Astrocyte (in vitro differentiated cells and primary cell): ENCODE data around the gene NCBP1. TPM values are rescaled to one million over a fixed set of nuclear protein-coding genes. Genes with fewer than 3 reads are reported as not detected.

ENCODE experiments used
- DNase-seq: peaks from one replicate; pipeline ENCODE4 v3.0.0-alpha.2; 2010; ENCODE audit warnings: low read depth
- FAIRE-seq: peaks from 2 replicates; lab custom pipeline; 2011; peaks lifted over from hg19 to GRCh38; lab: Jason Lieb, UNC
- H2AFZ ChIP-seq: 2 replicates; pipeline ENCODE4 v1.6.0; 2012; ENCODE audit warnings: low read depth, low read length, inconsistent platforms
- H3K27ac ChIP-seq: 2 replicates; pipeline ENCODE4 v1.5.1; 2011; ENCODE audit warnings: low read depth, low read length, inconsistent platforms
- H3K27me3 ChIP-seq: 2 replicates; pipeline ENCODE4 v1.6.0; 2011; ENCODE audit warnings: low read length, inconsistent platforms; ENCODE audit not compliant: insufficient read depth
- H3K36me3 ChIP-seq: 2 replicates; pipeline ENCODE4 v1.5.1; 2011; ENCODE audit warnings: low read length, inconsistent platforms; ENCODE audit not compliant: insufficient read depth
- H3K4me1 ChIP-seq: 2 replicates; pipeline ENCODE4 v1.5.1; 2011; ENCODE audit warnings: low read length, inconsistent platforms; ENCODE audit not compliant: insufficient read depth
- H3K4me2 ChIP-seq: 2 replicates; pipeline ENCODE4 v1.6.0; 2012; ENCODE audit warnings: low read length, inconsistent platforms
- H3K4me3 ChIP-seq: 2 replicates; pipeline ENCODE4 v1.5.1; 2011; ENCODE audit warnings: low read depth, mild to moderate bottlenecking, low read length, inconsistent platforms; ENCODE audit not compliant: insufficient read depth
- H3K79me2 ChIP-seq: 2 replicates; pipeline ENCODE4 v1.6.0; 2012; ENCODE audit warnings: mild to moderate bottlenecking, low read length, inconsistent platforms; ENCODE audit not compliant: insufficient read depth
- H3K9ac ChIP-seq: 2 replicates; pipeline ENCODE4 v1.6.0; 2012; ENCODE audit warnings: mild to moderate bottlenecking, low read length, inconsistent platforms
- H3K9me3 ChIP-seq: 2 replicates; pipeline ENCODE4 v1.5.1; 2012; ENCODE audit warnings: low read depth, mild to moderate bottlenecking, low read length, inconsistent platforms; ENCODE audit not compliant: insufficient read depth
- H4K20me1 ChIP-seq: 2 replicates; pipeline ENCODE4 v1.6.0; 2012; ENCODE audit warnings: low read length, inconsistent platforms; ENCODE audit not compliant: insufficient read depth
- H3K27ac Mint-ChIP-seq: one replicate; pipeline ENCODE4 v1.8.0; 2021; ENCODE audit warnings: mild to moderate bottlenecking, mixed read lengths; ENCODE audit not compliant: unreplicated experiment
- H3K27me3 Mint-ChIP-seq: one replicate; pipeline ENCODE4 v1.8.0; 2021; ENCODE audit warnings: low read depth, mixed read lengths; ENCODE audit not compliant: unreplicated experiment
- H3K36me3 Mint-ChIP-seq: one replicate; pipeline ENCODE4 v1.8.0; 2021; ENCODE audit warnings: low read depth, mixed read lengths; ENCODE audit not compliant: unreplicated experiment
- H3K4me1 Mint-ChIP-seq: one replicate; pipeline ENCODE4 v1.8.0; 2021; ENCODE audit warnings: low read depth, mixed read lengths; ENCODE audit not compliant: unreplicated experiment
- H3K4me3 Mint-ChIP-seq: one replicate; pipeline ENCODE4 v1.8.0; 2021; ENCODE audit warnings: mild to moderate bottlenecking, moderate library complexity, mixed read lengths; ENCODE audit not compliant: unreplicated experiment
- H3K9me3 Mint-ChIP-seq: one replicate; pipeline ENCODE4 v1.8.0; 2021; ENCODE audit warnings: mild to moderate bottlenecking, mixed read lengths; ENCODE audit not compliant: unreplicated experiment
- CTCF ChIP-seq: IDR thresholded peaks from 2 replicates; pipeline ENCODE4 v1.5.1; 2011; ENCODE audit warnings: low read depth, mild to moderate bottlenecking, inconsistent platforms, low read length, moderate library complexity; ENCODE audit not compliant: insufficient read depth
- EZH2 ChIP-seq: IDR thresholded peaks from 2 replicates; pipeline ENCODE4 v1.6.1; 2012; ENCODE audit warnings: mild to moderate bottlenecking, low read length, inconsistent platforms; ENCODE audit not compliant: insufficient read depth
- total RNA-seq: library from RNA; stranded (reverse); gene quantifications from 2 replicates; pipeline ENCODE4 v1.2.1, GENCODE V29; 2021

Gene NCBP1
- total RNA-seq, 1 donor from 2014 or later: 43.0 TPM

GRCh38 chr9:97670586-97670985, 37.0 kb downstream of the NCBP1 start:
- no peak overlapping the region for H3K4me3 Mint-ChIP-seq
- no peak for FAIRE-seq

GRCh38 chr9:97672403-97672802, 38.8 kb downstream of the NCBP1 start:
- H2AFZ ChIP-seq: no peak overlapping the region
- no peak for DNase-seq
- no peaks in the 10 kb centered on the region for H3K79me2 ChIP-seq
- no peak overlapping the region for H3K4me3 Mint-ChIP-seq
- no peaks in the 10 kb centered on the region for H3K9me3 Mint-ChIP-seq
- no peak overlapping the region for H3K9ac ChIP-seq
- TF ChIP-seq CTCF (no peak), EZH2 (no peak)
- H3K27ac Mint-ChIP-seq: no peak overlapping the region
- no peak overlapping the region for H3K4me2 ChIP-seq
- FAIRE-seq: no peak
- H4K20me1 ChIP-seq: peaks cover 4% of the 10 kb centered on the region
- H3K4me1 ChIP-seq: no peaks in the 10 kb centered on the region
- no peaks in the 10 kb centered on the region for H3K4me1 Mint-ChIP-seq
- H3K36me3 Mint-ChIP-seq: peaks cover 2% of the 10 kb centered on the region
- no peaks in the 10 kb centered on the region for H3K27me3 ChIP-seq
- H3K36me3 ChIP-seq: peaks cover 77% of the 10 kb centered on the region
- no peak overlapping the region for H3K27ac ChIP-seq
- H3K4me3 ChIP-seq: no peak overlapping the region
- H3K9me3 ChIP-seq: no peaks in the 10 kb centered on the region
- H3K27me3 Mint-ChIP-seq: no peaks in the 10 kb centered on the region

More at GRCh38 chr9:97670586-97670985, 37.0 kb downstream of the NCBP1 start:
- no peak for DNase-seq
- Histone ChIP-seq H3K4me3 (no peak overlapping the region), H3K4me2 (no peak overlapping the region), H3K9ac (no peak overlapping the region), H3K27me3 (no peaks in the 10 kb centered on the region), H3K27ac (no peak overlapping the region), H4K20me1 (peaks cover 4% of the 10 kb centered on the region), H3K9me3 (no peaks in the 10 kb centered on the region), H2AFZ (no peak overlapping the region), H3K79me2 (no peaks in the 10 kb centered on the region), H3K4me1 (no peaks in the 10 kb centered on the region), H3K36me3 (peaks cover 84% of the 10 kb centered on the region)
- Mint-ChIP-seq H3K36me3 (peaks cover 2% of the 10 kb centered on the region), H3K27ac (no peak overlapping the region), H3K9me3 (no peaks in the 10 kb centered on the region), H3K27me3 (no peaks in the 10 kb centered on the region), H3K4me1 (no peaks in the 10 kb centered on the region)
- TF ChIP-seq CTCF: no peak
- TF ChIP-seq EZH2: no peak

- no peak overlapping the region for H3K4me3 Mint-ChIP-seq
- Histone ChIP-seq H3K4me1 (no peaks in the 10 kb centered on the region), H3K9me3 (no peaks in the 10 kb centered on the region), H3K4me3 (no peak overlapping the region), H3K4me2 (no peak overlapping the region), H2AFZ (no peak overlapping the region), H3K27me3 (no peaks in the 10 kb centered on the region), H3K27ac (no peak overlapping the region), H4K20me1 (peaks cover 4% of the 10 kb centered on the region), H3K79me2 (no peaks in the 10 kb centered on the region), H3K9ac (no peak overlapping the region), H3K36me3 (peaks cover 62% of the 10 kb centered on the region)
- H3K27me3 Mint-ChIP-seq: no peaks in the 10 kb centered on the region
- DNase-seq (no peak), FAIRE-seq (no peak)
- H3K4me1 Mint-ChIP-seq: no peaks in the 10 kb centered on the region
- H3K9me3 Mint-ChIP-seq: no peaks in the 10 kb centered on the region
- peaks cover 2% of the 10 kb centered on the region for H3K36me3 Mint-ChIP-seq
- TF ChIP-seq CTCF (no peak), EZH2 (no peak)
- H3K27ac Mint-ChIP-seq: peak overlapping the region; percentile 6
Observed at GRCh38 chr9:97673922-97674321, 40.3 kb downstream of the NCBP1 start.
